ENCODE data around the gene VGLL2.

The VGLL2 gene

GRCh38 chr6:117270055-117270842 is 4.9 kb downstream of the VGLL2 start:
- TF ChIP-seq, protein P1, sequence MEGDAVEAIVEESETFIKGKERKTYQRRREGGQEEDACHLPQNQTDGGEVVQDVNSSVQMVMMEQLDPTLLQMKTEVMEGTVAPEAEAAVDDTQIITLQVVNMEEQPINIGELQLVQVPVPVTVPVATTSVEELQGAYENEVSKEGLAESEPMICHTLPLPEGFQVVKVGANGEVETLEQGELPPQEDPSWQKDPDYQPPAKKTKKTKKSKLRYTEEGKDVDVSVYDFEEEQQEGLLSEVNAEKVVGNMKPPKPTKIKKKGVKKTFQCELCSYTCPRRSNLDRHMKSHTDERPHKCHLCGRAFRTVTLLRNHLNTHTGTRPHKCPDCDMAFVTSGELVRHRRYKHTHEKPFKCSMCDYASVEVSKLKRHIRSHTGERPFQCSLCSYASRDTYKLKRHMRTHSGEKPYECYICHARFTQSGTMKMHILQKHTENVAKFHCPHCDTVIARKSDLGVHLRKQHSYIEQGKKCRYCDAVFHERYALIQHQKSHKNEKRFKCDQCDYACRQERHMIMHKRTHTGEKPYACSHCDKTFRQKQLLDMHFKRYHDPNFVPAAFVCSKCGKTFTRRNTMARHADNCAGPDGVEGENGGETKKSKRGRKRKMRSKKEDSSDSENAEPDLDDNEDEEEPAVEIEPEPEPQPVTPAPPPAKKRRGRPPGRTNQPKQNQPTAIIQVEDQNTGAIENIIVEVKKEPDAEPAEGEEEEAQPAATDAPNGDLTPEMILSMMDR (IDR thresholded peaks at IDR 0.05; ENCODE audit: insufficient read depth, low read length, poor library complexity, severe bottlenecking): no peak
- no peak for DNase-seq (ENCODE audit: extremely low read depth, insufficient read length)
- Histone ChIP-seq H3K36me3 (ENCODE audit: control insufficient read depth, insufficient read depth, low read length) (no peaks in the 10 kb centered on the region), H3K27me3 (replicated peaks; ENCODE audit: control insufficient read depth, insufficient read depth, low read length) (peaks cover 9% of the 10 kb centered on the region), H3K4me3 (replicated peaks; ENCODE audit: low read depth, low read length) (no peak overlapping the region)

- peaks cover 7% of the 10 kb centered on the region for H3K27me3 ChIP-seq (replicated peaks; ENCODE audit: control insufficient read depth, insufficient read depth, low read length)
- no peak for DNase-seq (ENCODE audit: extremely low read depth, insufficient read length)
- TF ChIP-seq, protein P1 (IDR thresholded peaks at IDR 0.05; ENCODE audit: insufficient read depth, low read length, poor library complexity, severe bottlenecking): no peak
- no peaks in the 10 kb centered on the region for H3K36me3 ChIP-seq (ENCODE audit: control insufficient read depth, insufficient read depth, low read length)
- no peak overlapping the region for H3K4me3 ChIP-seq (replicated peaks; ENCODE audit: low read depth, low read length)
Measured at GRCh38 chr6:117270843-117271507, 5.6 kb downstream of the VGLL2 start.

DNA sequence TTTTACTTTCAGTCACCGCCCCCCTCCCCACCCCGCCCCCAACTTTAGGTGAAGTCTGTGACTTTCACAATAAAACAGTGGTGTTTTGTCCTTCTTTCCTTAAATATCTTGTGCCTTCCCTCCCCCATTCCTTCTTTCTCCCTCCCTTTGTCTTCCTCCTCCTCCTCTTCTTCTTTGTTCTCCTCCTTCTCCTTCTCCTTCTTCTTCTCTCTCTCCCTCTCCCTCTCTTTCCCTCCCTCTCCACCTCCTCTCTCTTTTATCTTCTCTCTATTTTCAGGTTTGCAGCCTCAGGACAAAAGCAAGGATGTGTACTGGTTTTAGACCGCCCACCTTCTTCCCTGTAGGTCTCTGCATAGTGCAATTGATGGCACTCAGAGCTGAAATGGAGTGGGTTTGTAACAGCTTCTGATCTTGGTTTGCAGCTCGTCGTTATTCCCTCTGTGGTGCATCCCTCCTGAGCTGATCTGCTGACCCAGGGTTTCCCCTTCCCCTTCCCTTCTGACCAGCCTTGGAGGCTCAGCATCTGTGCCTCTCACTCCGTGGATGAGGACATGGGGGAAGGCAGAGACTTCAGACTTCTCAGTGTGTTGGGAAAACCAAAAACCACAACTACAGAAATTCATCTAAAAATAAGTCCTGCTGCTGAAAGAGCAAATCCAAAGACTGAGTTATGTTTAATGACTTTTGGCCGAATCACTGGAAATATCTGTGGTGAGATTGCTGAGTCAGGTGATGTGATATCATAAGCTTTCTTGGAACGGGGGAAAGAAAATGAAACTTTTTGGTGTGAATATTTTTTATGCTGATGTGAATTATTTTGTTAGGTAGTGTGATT is 6.9 kb downstream of the VGLL2 start:
- no peak for DNase-seq (ENCODE audit: extremely low read depth, insufficient read length)
- TF ChIP-seq, protein P1 (IDR thresholded peaks at IDR 0.05; ENCODE audit: insufficient read depth, low read length, poor library complexity, severe bottlenecking): no peak
- Histone ChIP-seq H3K36me3 (ENCODE audit: control insufficient read depth, insufficient read depth, low read length) (no peaks in the 10 kb centered on the region), H3K4me3 (replicated peaks; ENCODE audit: low read depth, low read length) (no peak overlapping the region), H3K27me3 (replicated peaks; ENCODE audit: control insufficient read depth, insufficient read depth, low read length) (peaks cover 4% of the 10 kb centered on the region)

GRCh38 chr6:117272891-117273290 is 7.5 kb downstream of the VGLL2 start:
- DNase-seq (ENCODE audit: extremely low read depth, insufficient read length): no peak
- Histone ChIP-seq H3K36me3 (ENCODE audit: control insufficient read depth, insufficient read depth, low read length) (no peaks in the 10 kb centered on the region), H3K4me3 (replicated peaks; ENCODE audit: low read depth, low read length) (no peak overlapping the region), H3K27me3 (replicated peaks; ENCODE audit: control insufficient read depth, insufficient read depth, low read length) (peaks cover 2% of the 10 kb centered on the region)
- TF ChIP-seq, protein P1 (IDR thresholded peaks at IDR 0.05; ENCODE audit: insufficient read depth, low read length, poor library complexity, severe bottlenecking): no peak

- DNase-seq (ENCODE audit: extremely low read depth, insufficient read length): no peak
- Histone ChIP-seq H3K4me3 (replicated peaks; ENCODE audit: low read depth, low read length) (no peak overlapping the region), H3K27me3 (replicated peaks; ENCODE audit: control insufficient read depth, insufficient read depth, low read length) (no peaks in the 10 kb centered on the region; the same call in 1 of the 2 replicates), H3K36me3 (ENCODE audit: control insufficient read depth, insufficient read depth, low read length) (no peaks in the 10 kb centered on the region)
- TF ChIP-seq, protein P1 (IDR thresholded peaks at IDR 0.05; ENCODE audit: insufficient read depth, low read length, poor library complexity, severe bottlenecking): no peak
Measured at GRCh38 chr6:117275205-117275604, 9.8 kb downstream of the VGLL2 start.

Data from GM06990 (cell line).